GM13977 (cell line): Measurements from ENCODE around the gene ACTRT1.

Source experiments
- DNase-seq: peaks from one replicate; pipeline ENCODE4 v3.0.0; 2012; ENCODE audit warnings: low spot score
- in situ Hi-C: fragments of 300-500 bp; cut with MboI; formaldehyde crosslinking; loops from one replicate; pipeline ENCODE4 v1.12.0; 2022; ENCODE audit warnings: low sequenced_read_pairs, low pct_unique_long_range_greater_than_20kb, mixed read lengths, inconsistent platforms; ENCODE audit not compliant: unreplicated experiment
- TF ChIP-seq, protein P1 (sequence below): IDR thresholded peaks from 2 replicates; pipeline ENCODE4 v1.5.1; 2012; ENCODE audit warnings: mild to moderate bottlenecking, control low read depth; ENCODE audit not compliant: insufficient read depth; ENCODE audit errors: extremely low read depth, missing control alignments

Gene ACTRT1

GRCh38 chrX:128019218-128019617, 33.0 kb downstream of the ACTRT1 start:
- TF ChIP-seq, protein P1, sequence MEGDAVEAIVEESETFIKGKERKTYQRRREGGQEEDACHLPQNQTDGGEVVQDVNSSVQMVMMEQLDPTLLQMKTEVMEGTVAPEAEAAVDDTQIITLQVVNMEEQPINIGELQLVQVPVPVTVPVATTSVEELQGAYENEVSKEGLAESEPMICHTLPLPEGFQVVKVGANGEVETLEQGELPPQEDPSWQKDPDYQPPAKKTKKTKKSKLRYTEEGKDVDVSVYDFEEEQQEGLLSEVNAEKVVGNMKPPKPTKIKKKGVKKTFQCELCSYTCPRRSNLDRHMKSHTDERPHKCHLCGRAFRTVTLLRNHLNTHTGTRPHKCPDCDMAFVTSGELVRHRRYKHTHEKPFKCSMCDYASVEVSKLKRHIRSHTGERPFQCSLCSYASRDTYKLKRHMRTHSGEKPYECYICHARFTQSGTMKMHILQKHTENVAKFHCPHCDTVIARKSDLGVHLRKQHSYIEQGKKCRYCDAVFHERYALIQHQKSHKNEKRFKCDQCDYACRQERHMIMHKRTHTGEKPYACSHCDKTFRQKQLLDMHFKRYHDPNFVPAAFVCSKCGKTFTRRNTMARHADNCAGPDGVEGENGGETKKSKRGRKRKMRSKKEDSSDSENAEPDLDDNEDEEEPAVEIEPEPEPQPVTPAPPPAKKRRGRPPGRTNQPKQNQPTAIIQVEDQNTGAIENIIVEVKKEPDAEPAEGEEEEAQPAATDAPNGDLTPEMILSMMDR: no peak
- DNase-seq: no peak
- in situ Hi-C loops: no loop called here

DNA sequence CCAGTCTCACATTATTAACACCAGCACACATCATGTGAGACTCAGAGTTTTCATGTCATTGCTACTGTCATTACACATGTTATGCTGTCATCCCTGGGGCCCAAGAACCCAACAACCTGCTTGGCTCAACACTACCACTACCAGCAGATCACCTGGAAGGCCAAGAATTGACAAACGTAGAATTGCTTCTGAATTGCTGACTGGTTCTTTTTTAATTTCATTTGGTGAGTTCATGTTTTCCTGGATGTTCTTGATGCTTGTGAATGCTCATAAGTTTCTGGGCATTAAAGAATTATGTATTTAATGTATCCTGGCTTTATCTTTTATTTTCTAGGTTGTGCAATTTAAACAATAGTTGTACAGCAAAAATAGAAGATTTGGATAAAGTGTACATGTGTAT, 40.2 kb downstream of the ACTRT1 start:
- in situ Hi-C loops: no loop called here
- TF ChIP-seq, protein P1: no peak
- DNase-seq: no peak

DNA sequence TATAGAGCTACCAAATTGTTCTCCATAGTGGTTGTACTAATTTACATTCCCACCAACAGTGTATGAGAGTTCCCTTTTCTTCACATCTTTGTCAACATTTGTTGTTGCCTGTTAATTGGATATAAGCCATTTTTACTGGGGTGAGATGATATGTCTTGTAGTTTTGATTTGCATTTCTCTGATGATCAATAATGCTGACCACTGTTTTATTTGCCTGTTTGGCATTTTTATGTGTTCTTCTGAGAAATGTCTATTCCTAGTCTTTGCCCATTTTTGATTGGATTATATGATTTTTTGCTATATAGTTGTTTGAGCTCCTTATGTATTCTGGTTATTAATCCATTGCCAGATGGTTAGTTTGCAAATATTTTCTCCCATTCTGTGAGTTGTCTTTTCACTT, 44.3 kb downstream of the ACTRT1 start:
- DNase-seq: no peak
- TF ChIP-seq, protein P1: no peak
- in situ Hi-C loops: no loop called here
